ENCODE results near the gene THSD8.
A peak's percentile ranks its signal among the peaks of the same experiment; 100 is the strongest.

Gene THSD8

GRCh38 chr19:12801466-12802266 is at the start of gene THSD8, which contains the start of gene PRDX2:
TSS of gene THSD8 (plus strand) at chr19:12802069. CDS start at chr19:12802072, 3 bp downstream.
TSS of gene PRDX2 (minus strand) at chr19:12801800. CDS start at chr19:12801261, 539 bp downstream.
- Mint-ChIP-seq H3K27ac (peak within 1 kb of the TSS; percentile 83), H3K27me3 (no peaks in the 10 kb centered on the region), H3K4me1 (ENCODE audit: low read depth) (peaks cover 25% of the 10 kb centered on the region), H3K36me3 (ENCODE audit: low read depth) (peaks cover 12% of the 10 kb centered on the region), H3K4me3 (peak within 1 kb of the TSS; percentile 89), H3K9me3 (no peaks in the 10 kb centered on the region)

GRCh38 chr19:12754465-12755196 is 47.2 kb upstream of the THSD8 start:
- no peak overlapping the region for H3K27ac Mint-ChIP-seq
- no peaks in the 10 kb centered on the region for H3K9me3 Mint-ChIP-seq
- peaks cover 3% of the 10 kb centered on the region for H3K4me1 Mint-ChIP-seq (ENCODE audit: low read depth)
- H3K36me3 Mint-ChIP-seq (ENCODE audit: low read depth) = no peaks in the 10 kb centered on the region
- H3K27me3 Mint-ChIP-seq = peaks cover 34% of the 10 kb centered on the region
- H3K4me3 Mint-ChIP-seq = no peak overlapping the region

GRCh38 chr19:12756150-12756883 is 45.6 kb upstream of the THSD8 start:
- Mint-ChIP-seq H3K9me3 (no peaks in the 10 kb centered on the region), H3K4me3 (no peak overlapping the region), H3K27me3 (peaks cover 23% of the 10 kb centered on the region), H3K36me3 (ENCODE audit: low read depth) (no peaks in the 10 kb centered on the region), H3K27ac (no peak overlapping the region), H3K4me1 (ENCODE audit: low read depth) (peaks cover 6% of the 10 kb centered on the region)

- no peaks in the 10 kb centered on the region for H3K9me3 Mint-ChIP-seq
- H3K27me3 Mint-ChIP-seq = peaks cover 19% of the 10 kb centered on the region
- H3K4me3 Mint-ChIP-seq = peak overlapping the region; percentile 48
- H3K36me3 Mint-ChIP-seq (ENCODE audit: low read depth) = no peaks in the 10 kb centered on the region
- H3K4me1 Mint-ChIP-seq (ENCODE audit: low read depth) = peaks cover 6% of the 10 kb centered on the region
- no peak overlapping the region for H3K27ac Mint-ChIP-seq
Observed at GRCh38 chr19:12757544-12758274, 44.2 kb upstream of the THSD8 start.

GRCh38 chr19:12759686-12760085 is 42.2 kb upstream of the THSD8 start:
- no peaks in the 10 kb centered on the region for H3K9me3 Mint-ChIP-seq
- no peak overlapping the region for H3K4me3 Mint-ChIP-seq
- no peak overlapping the region for H3K27ac Mint-ChIP-seq
- H3K4me1 Mint-ChIP-seq (ENCODE audit: low read depth) = peaks cover 6% of the 10 kb centered on the region
- peaks cover 14% of the 10 kb centered on the region for H3K27me3 Mint-ChIP-seq
- no peaks in the 10 kb centered on the region for H3K36me3 Mint-ChIP-seq (ENCODE audit: low read depth)

- no peaks in the 10 kb centered on the region for H3K36me3 Mint-ChIP-seq (ENCODE audit: low read depth)
- H3K4me3 Mint-ChIP-seq = no peak overlapping the region
- H3K4me1 Mint-ChIP-seq (ENCODE audit: low read depth) = peaks cover 4% of the 10 kb centered on the region
- H3K27ac Mint-ChIP-seq = no peak overlapping the region
- H3K9me3 Mint-ChIP-seq = no peaks in the 10 kb centered on the region
- peaks cover 4% of the 10 kb centered on the region for H3K27me3 Mint-ChIP-seq
Observed at GRCh38 chr19:12763100-12763499, 38.8 kb upstream of the THSD8 start.

- H3K36me3 Mint-ChIP-seq (ENCODE audit: low read depth) = no peaks in the 10 kb centered on the region
- no peaks in the 10 kb centered on the region for H3K9me3 Mint-ChIP-seq
- H3K27ac Mint-ChIP-seq = no peak overlapping the region
- H3K4me3 Mint-ChIP-seq = no peak overlapping the region
- H3K27me3 Mint-ChIP-seq = no peaks in the 10 kb centered on the region
- H3K4me1 Mint-ChIP-seq (ENCODE audit: low read depth) = peaks cover 4% of the 10 kb centered on the region
Observed at GRCh38 chr19:12764698-12765097, 37.2 kb upstream of the THSD8 start.

- Mint-ChIP-seq H3K9me3 (no peaks in the 10 kb centered on the region), H3K4me3 (no peak overlapping the region), H3K36me3 (ENCODE audit: low read depth) (no peaks in the 10 kb centered on the region)
Observed at GRCh38 chr19:12766051-12766521, 35.8 kb upstream of the THSD8 start.

GRCh38 chr19:12767150-12767549 is 34.7 kb upstream of the THSD8 start:
- Mint-ChIP-seq H3K27ac (no peak overlapping the region), H3K27me3 (no peaks in the 10 kb centered on the region), H3K36me3 (ENCODE audit: low read depth) (no peaks in the 10 kb centered on the region), H3K4me3 (no peak overlapping the region), H3K9me3 (no peaks in the 10 kb centered on the region), H3K4me1 (ENCODE audit: low read depth) (peaks cover 4% of the 10 kb centered on the region)

More at GRCh38 chr19:12766051-12766521, 35.8 kb upstream of the THSD8 start:
- no peak overlapping the region for H3K27ac Mint-ChIP-seq
- peaks cover 4% of the 10 kb centered on the region for H3K4me1 Mint-ChIP-seq (ENCODE audit: low read depth)
- H3K27me3 Mint-ChIP-seq = no peaks in the 10 kb centered on the region

GRCh38 chr19:12767666-12768065 is 34.2 kb upstream of the THSD8 start:
- Mint-ChIP-seq H3K27ac (no peak overlapping the region), H3K27me3 (no peaks in the 10 kb centered on the region), H3K9me3 (no peaks in the 10 kb centered on the region), H3K4me1 (ENCODE audit: low read depth) (peaks cover 4% of the 10 kb centered on the region), H3K36me3 (ENCODE audit: low read depth) (no peaks in the 10 kb centered on the region), H3K4me3 (no peak overlapping the region)

GRCh38 chr19:12769689-12770088 is 32.2 kb upstream of the THSD8 start:
- Mint-ChIP-seq H3K36me3 (ENCODE audit: low read depth) (no peaks in the 10 kb centered on the region), H3K27me3 (no peaks in the 10 kb centered on the region), H3K4me1 (ENCODE audit: low read depth) (peaks cover 11% of the 10 kb centered on the region), H3K4me3 (peak overlapping the region; percentile 20), H3K9me3 (no peaks in the 10 kb centered on the region), H3K27ac (no peak overlapping the region)

- Mint-ChIP-seq H3K27ac (no peak overlapping the region), H3K4me3 (no peak overlapping the region), H3K4me1 (ENCODE audit: low read depth) (peaks cover 11% of the 10 kb centered on the region), H3K36me3 (ENCODE audit: low read depth) (no peaks in the 10 kb centered on the region), H3K27me3 (no peaks in the 10 kb centered on the region), H3K9me3 (no peaks in the 10 kb centered on the region)
Observed at GRCh38 chr19:12770922-12771321, 30.9 kb upstream of the THSD8 start.

- H3K4me3 Mint-ChIP-seq = no peak overlapping the region
- H3K27ac Mint-ChIP-seq = no peak overlapping the region
- no peaks in the 10 kb centered on the region for H3K27me3 Mint-ChIP-seq
- H3K4me1 Mint-ChIP-seq (ENCODE audit: low read depth) = peaks cover 13% of the 10 kb centered on the region
- no peaks in the 10 kb centered on the region for H3K9me3 Mint-ChIP-seq
- H3K36me3 Mint-ChIP-seq (ENCODE audit: low read depth) = no peaks in the 10 kb centered on the region
Observed at GRCh38 chr19:12772323-12772722, 29.5 kb upstream of the THSD8 start.

- H3K36me3 Mint-ChIP-seq (ENCODE audit: low read depth) = no peaks in the 10 kb centered on the region
- H3K9me3 Mint-ChIP-seq = no peaks in the 10 kb centered on the region
- peaks cover 20% of the 10 kb centered on the region for H3K4me1 Mint-ChIP-seq (ENCODE audit: low read depth)
- no peaks in the 10 kb centered on the region for H3K27me3 Mint-ChIP-seq
- no peak overlapping the region for H3K27ac Mint-ChIP-seq
- H3K4me3 Mint-ChIP-seq = no peak overlapping the region
Observed at GRCh38 chr19:12773571-12773970, 28.3 kb upstream of the THSD8 start.
